RPMI7951 (cell line): Measurements from ENCODE around the gene EHD3. TPM values are rescaled to one million over a fixed set of nuclear protein-coding genes. Genes with fewer than 3 reads are reported as not detected.
A peak's percentile ranks its signal among the peaks of the same experiment; 100 is the strongest.

Experiments
- DNase-seq: peaks from one replicate; pipeline ENCODE4 v3.0.0-alpha.2; 2012; ENCODE audit warnings: low read depth
- total RNA-seq: library from RNA; depleted of rRNA; stranded (reverse); fragments of >200 nt; shearing (Covaris generic); gene quantifications from 2 replicates; pipeline ENCODE4 v1.2.3, GENCODE V29; 2014

Gene EHD3
- total RNA-seq, 1 experiment from 2014 or later, result 19.9 TPM

GRCh38 chr2:31235504-31235902 is 1.6 kb downstream of the EHD3 start:
- peak; percentile 92 for DNase-seq

- no peak for DNase-seq
These were observed 2.7 kb downstream of the EHD3 start for GRCh38 chr2:31236433-31237205.

GRCh38 chr2:31237348-31238017 is 3.5 kb downstream of the EHD3 start:
- DNase-seq, result no peak

- peak; percentile 39 for DNase-seq
These were observed 4.4 kb downstream of the EHD3 start for GRCh38 chr2:31238126-31238905.

- no peak for DNase-seq
These were observed 5.1 kb downstream of the EHD3 start for GRCh38 chr2:31238906-31239592.

- DNase-seq, result peak; percentile 85
These were observed 5.7 kb downstream of the EHD3 start for GRCh38 chr2:31239593-31240177.

GRCh38 chr2:31240381-31241365 is 6.7 kb downstream of the EHD3 start:
- no peak for DNase-seq

- no peak for DNase-seq
These were observed 7.8 kb downstream of the EHD3 start for GRCh38 chr2:31241625-31242270.

- DNase-seq, result no peak
These were observed 9.1 kb downstream of the EHD3 start for GRCh38 chr2:31243053-31243452.

GRCh38 chr2:31244101-31244500 is 10.1 kb downstream of the EHD3 start:
- no peak for DNase-seq

- DNase-seq, result no peak
These were observed 12.4 kb downstream of the EHD3 start for GRCh38 chr2:31246184-31246852.

- no peak for DNase-seq
These were observed 13.8 kb downstream of the EHD3 start for GRCh38 chr2:31247711-31248110.

GRCh38 chr2:31248139-31248538 is 14.2 kb downstream of the EHD3 start:
- no peak for DNase-seq

GRCh38 chr2:31249009-31249690 is 15.2 kb downstream of the EHD3 start:
- no peak for DNase-seq

GRCh38 chr2:31251018-31251417 is 17.1 kb downstream of the EHD3 start:
- no peak for DNase-seq

- DNase-seq, result no peak
These were observed 17.9 kb downstream of the EHD3 start for GRCh38 chr2:31251851-31252250.

GRCh38 chr2:31253356-31254131 is 19.6 kb downstream of the EHD3 start:
- DNase-seq, result no peak
